Measurements from ENCODE around the gene HPCAL4.

The HPCAL4 gene

GRCh38 chr1:39690794-39691382 is 345 bp downstream of the HPCAL4 start:
- CTCF ChIA-PET: interaction anchor here (0.6 to 1.4 kb wide), 5 partner anchors 11 to 520 kb away, joined by 3 to 11 read pairs (median 3); no protein-coding TSS in a partner anchor
- H3K36me3 ChIP-seq (ENCODE audit: control insufficient read depth in 2 of 2, insufficient read depth in 1 of 2, low read length in 2 of 2): no peaks in the 10 kb centered on the region
- no peaks in the 10 kb centered on the region for H3K4me1 ChIP-seq (ENCODE audit: control insufficient read depth, insufficient read depth, low read length)
- no peak overlapping the region for H3K27ac ChIP-seq (ENCODE audit: extremely low read depth, low read depth, low read length)
- H3K4me3 ChIP-seq (ENCODE audit: low read depth, low read length): peak overlapping the region; percentile 24
- POLR2A ChIA-PET: interaction anchor here (1.0 to 1.6 kb wide), 4 partner anchors 11 to 48 kb away, joined by 3 to 12 read pairs (median 4); partner anchors contain the start of gene PPIE
- H3K9me3 ChIP-seq (ENCODE audit: control insufficient read depth, insufficient read depth, low read depth, low read length): no peaks in the 10 kb centered on the region
- TF ChIP-seq SP2 (tag by site-specific recombination; IDR thresholded peaks at IDR 0.05): no peak
- TF ChIP-seq ZNF488 (tag by site-specific recombination; IDR thresholded peaks at IDR 0.05): no peak
- TF ChIP-seq ZNF48 (tag by site-specific recombination; IDR thresholded peaks at IDR 0.05): no peak
- TF ChIP-seq ZNF501 (tag by site-specific recombination; IDR thresholded peaks at IDR 0.05): 0 out of 2 replicates have a peak, but pooled peaks have one; percentile 38
- TF ChIP-seq SP7 (tag by site-specific recombination; IDR thresholded peaks at IDR 0.05): 0 out of 2 replicates have a peak, but pooled peaks have one; percentile 45
- no peak for TF ChIP-seq ZNF843 (tag by site-specific recombination; IDR thresholded peaks at IDR 0.05)
- peak; percentile 30 for TF ChIP-seq GLIS1 (tag by site-specific recombination; IDR thresholded peaks at IDR 0.05)
- no peak for TF ChIP-seq ZNF513 (tag by site-specific recombination; IDR thresholded peaks at IDR 0.05)
- no peak for TF ChIP-seq ZNF211 (tag by site-specific recombination; IDR thresholded peaks at IDR 0.05; ENCODE audit: low read depth)
- TF ChIP-seq ZNF24 (tag by site-specific recombination; IDR thresholded peaks at IDR 0.05): no peak
- TF ChIP-seq ZFP37 (tag by site-specific recombination; IDR thresholded peaks at IDR 0.05): no peak
- TF ChIP-seq PRDM1 (tag by site-specific recombination; IDR thresholded peaks at IDR 0.05): peak; percentile 27; the same call in 1 of the 2 replicates
- TF ChIP-seq ZNF692 (tag by site-specific recombination; IDR thresholded peaks at IDR 0.05): 0 out of 2 replicates have a peak, but pooled peaks have one; percentile 11
- no peak for TF ChIP-seq ZBTB6 (tag by site-specific recombination; IDR thresholded peaks at IDR 0.05)
- TF ChIP-seq ZBTB8A (tag by site-specific recombination; IDR thresholded peaks at IDR 0.05): no peak
- TF ChIP-seq GLIS2 (tag by site-specific recombination; IDR thresholded peaks at IDR 0.05): peak; percentile 38; the same call in 1 of the 2 replicates
- no peak for TF ChIP-seq ZNF311 (tag by site-specific recombination; IDR thresholded peaks at IDR 0.05; ENCODE audit: borderline replicate concordance)
- no peak for TF ChIP-seq ELK4 (IDR thresholded peaks at IDR 0.05; ENCODE audit: borderline replicate concordance, low read depth, low read length)
- TF ChIP-seq HOXC10 (CRISPR knock-in tag; IDR thresholded peaks at IDR 0.05): no peak
- TF ChIP-seq MYNN (tag by site-specific recombination; IDR thresholded peaks at IDR 0.05; ENCODE audit: borderline replicate concordance): no peak
- no peak for TF ChIP-seq ZNF514 (tag by site-specific recombination; IDR thresholded peaks at IDR 0.05)
- TF ChIP-seq ZNF341 (tag by site-specific recombination; IDR thresholded peaks at IDR 0.05; ENCODE audit: low read depth): no peak; the same call in 1 of the 2 replicates
- TF ChIP-seq KLF8 (tag by site-specific recombination; IDR thresholded peaks at IDR 0.05): no peak
- 0 out of 2 replicates have a peak, but pooled peaks have one; percentile 14 for TF ChIP-seq CTCF (tag by site-specific recombination; IDR thresholded peaks at IDR 0.05)
- TF ChIP-seq ZNF10 (tag by site-specific recombination; IDR thresholded peaks at IDR 0.05): no peak
- TF ChIP-seq ZNF600 (tag by site-specific recombination; IDR thresholded peaks at IDR 0.05): peak; percentile 77; the same call in 1 of the 2 replicates
- 0 out of 2 replicates have a peak, but pooled peaks have one; percentile 45 for TF ChIP-seq KLF16 (tag by site-specific recombination; IDR thresholded peaks at IDR 0.05)
- peak; percentile 31; the same call in 1 of the 2 replicates for TF ChIP-seq KLF9 (tag by site-specific recombination; IDR thresholded peaks at IDR 0.05; ENCODE audit: low read depth)
- TF ChIP-seq ZSCAN18 (tag by site-specific recombination; IDR thresholded peaks at IDR 0.05): no peak
- no peak for TF ChIP-seq ZNF121 (tag by site-specific recombination; IDR thresholded peaks at IDR 0.05)

All from HEK293 (cell line).